Measurements from ENCODE around the gene NFIA. TPM values are rescaled to one million over a fixed set of nuclear protein-coding genes. Genes with fewer than 3 reads are reported as not detected.

The NFIA gene
- total RNA-seq, 1 experiment from 2014 or later: 0.35 TPM

GRCh38 chr1:61506944-61507500, 424.7 kb downstream of the NFIA start:
- H3K4me3 Mint-ChIP-seq: no peak overlapping the region
- no peaks in the 10 kb centered on the region for H3K79me2 ChIP-seq (ENCODE audit: insufficient read depth, low read length)
- no peaks in the 10 kb centered on the region for H4K20me1 ChIP-seq (ENCODE audit: control insufficient read depth, insufficient read depth, insufficient read length)
- H3K23ac ChIP-seq (ENCODE audit: insufficient read length, low read depth, low read length): no peak overlapping the region
- no peak overlapping the region for H3K56ac ChIP-seq (ENCODE audit: insufficient read length, low read depth, low read length)
- no peak for TF ChIP-seq CTCF (conservative IDR thresholded peaks at IDR 0.05)
- no peaks in the 10 kb centered on the region for H3K4me1 ChIP-seq (ENCODE audit: insufficient read depth, low read length)
- H2BK12ac ChIP-seq (ENCODE audit: insufficient read length, low read depth, low read length): no peak overlapping the region
- no peak overlapping the region for H2AFZ ChIP-seq (ENCODE audit: low read length)
- no peak overlapping the region for H3K18ac ChIP-seq (ENCODE audit: insufficient read length, low read depth, low read length)
- no peak overlapping the region for H2AK5ac ChIP-seq (ENCODE audit: insufficient read length, low read length)
- no peak overlapping the region for H3T11ph ChIP-seq (ENCODE audit: low read length)
- no peak overlapping the region for H3K27ac Mint-ChIP-seq
- peaks cover 0 to 6% of the 10 kb centered on the region in 2 experiments; a peak in 1 of 5 replicates for H3K9me3 Mint-ChIP-seq
- no peak overlapping the region for H3K14ac ChIP-seq (ENCODE audit: insufficient read depth, low read length)
- WGBS (ENCODE audit: extremely low coverage, insufficient read length, low lambda C conversion rate): no CpG with 5 or more reads among the region's 4 CpGs
- H3K4me1 Mint-ChIP-seq: peaks cover 9 to 11% of the 10 kb centered on the region in 2 experiments
- H2BK120ac ChIP-seq (ENCODE audit: low read depth, low read length, poor library complexity, severe bottlenecking): no peak overlapping the region
- no peaks in the 10 kb centered on the region for H3K79me1 ChIP-seq (ENCODE audit: insufficient read depth, low read depth, low read length, poor library complexity, severe bottlenecking)
- H3K9ac ChIP-seq (ENCODE audit: extremely low read depth, insufficient read length, low read length): no peak overlapping the region
- no peak overlapping the region for H4K91ac ChIP-seq (ENCODE audit: insufficient read length, low read depth, low read length)
- H3K27me3 ChIP-seq (ENCODE audit: insufficient read depth, low read length): no peaks in the 10 kb centered on the region
- H2BK15ac ChIP-seq (ENCODE audit: low read depth, low read length): no peak overlapping the region
- H3K36me3 Mint-ChIP-seq (ENCODE audit: insufficient read depth in 1 of 3, low read depth in 3 of 3): no peaks in the 10 kb centered on the region; a peak in 1 of 7 replicates
- no peak overlapping the region for H4K8ac ChIP-seq (replicated peaks; ENCODE audit: insufficient read length, low read depth, low read length)
- H2BK20ac ChIP-seq (ENCODE audit: low read depth, low read length, poor library complexity, severe bottlenecking): no peak overlapping the region
- no peak overlapping the region for H3K4me2 ChIP-seq (ENCODE audit: insufficient read depth, insufficient read length, low read length)
- no peak overlapping the region for H3K27ac ChIP-seq (ENCODE audit: insufficient read length, low read depth, low read length)
- H3K4ac ChIP-seq (ENCODE audit: low read depth, low read length): no peak overlapping the region
- no peak for DNase-seq
- no peaks in the 10 kb centered on the region; the same call in 1 of the 2 replicates for H3K27me3 Mint-ChIP-seq (ENCODE audit: low read depth)
- H2BK5ac ChIP-seq (ENCODE audit: insufficient read length, low read length): no peak overlapping the region
- no peaks in the 10 kb centered on the region for H3K9me3 ChIP-seq (ENCODE audit: control insufficient read depth, low read depth, low read length)
- H4K5ac ChIP-seq (ENCODE audit: insufficient read length, low read depth, low read length): no peak overlapping the region
- H3K23me2 ChIP-seq (ENCODE audit: insufficient read length, low read depth, low read length, poor library complexity, severe bottlenecking): no peaks in the 10 kb centered on the region

Measured in H9 (cell line).